DMS153 treated with DMSO at 0.1 percent for 48 hours (cell line): ENCODE results near the gene OR52D1.

Experiments used
- DNase-seq: peaks from one replicate; lab custom pipeline; 2025; ENCODE audit not compliant: unreplicated experiment; lab: John Stamatoyannopoulos, UW

OR52D1 gene

GRCh38 chr11:5488385-5488784 is at the start of gene OR52D1:
OR52D1 (plus strand) TSS chr11:5488685; CDS start chr11:5488707, 22 bp downstream.
- no peak for DNase-seq

GRCh38 chr11:5441414-5441813 is 47.1 kb upstream of the OR52D1 start, which contains the start of gene OR51I1:
OR51I1 (minus strand) TSS chr11:5441514; CDS start chr11:5441514, 0 bp downstream.
- no peak for DNase-seq

- no peak for DNase-seq
Measured at GRCh38 chr11:5443835-5444393, 44.6 kb upstream of the OR52D1 start.

- no peak for DNase-seq
Measured at GRCh38 chr11:5449023-5449422, 39.5 kb upstream of the OR52D1 start, which contains the start of gene OR51I2. OR51I2 (plus strand) TSS chr11:5449323; CDS start chr11:5453489, 4,166 bp downstream.

GRCh38 chr11:5449432-5449831 is 39.1 kb upstream of the OR52D1 start:
- no peak for DNase-seq

GRCh38 chr11:5460983-5461621 is 27.4 kb upstream of the OR52D1 start:
- no peak for DNase-seq

GRCh38 chr11:5467527-5467926 is 21.0 kb upstream of the OR52D1 start:
- no peak for DNase-seq

GRCh38 chr11:5473921-5474320 is 14.6 kb upstream of the OR52D1 start:
- DNase-seq: no peak

- peak; percentile 24 for DNase-seq
Measured at GRCh38 chr11:5476186-5476819, 12.2 kb upstream of the OR52D1 start.

GRCh38 chr11:5486003-5486402 is 2.5 kb upstream of the OR52D1 start:
- no peak for DNase-seq

GRCh38 chr11:5486421-5486820 is 2.1 kb upstream of the OR52D1 start:
- DNase-seq: no peak

GRCh38 chr11:5488798-5489399 is 414 bp downstream of the OR52D1 start:
- no peak for DNase-seq

- DNase-seq: no peak
Measured at GRCh38 chr11:5489576-5490357, 1.3 kb downstream of the OR52D1 start.

GRCh38 chr11:5499671-5500070 is 11.2 kb downstream of the OR52D1 start:
- no peak for DNase-seq

GRCh38 chr11:5500393-5500801 is 11.9 kb downstream of the OR52D1 start:
- DNase-seq: no peak

- no peak for DNase-seq
Measured at GRCh38 chr11:5504403-5504921, 16.0 kb downstream of the OR52D1 start.

- DNase-seq: no peak
Measured at GRCh38 chr11:5505363-5506048, 17.0 kb downstream of the OR52D1 start.

- DNase-seq: no peak
Measured at GRCh38 chr11:5507177-5507932, 18.9 kb downstream of the OR52D1 start.

GRCh38 chr11:5507933-5508305 is 19.4 kb downstream of the OR52D1 start:
- DNase-seq: no peak

GRCh38 chr11:5508605-5509004 is 20.1 kb downstream of the OR52D1 start:
- no peak for DNase-seq
